Measurements from ENCODE around the gene TLE7.

DNA sequence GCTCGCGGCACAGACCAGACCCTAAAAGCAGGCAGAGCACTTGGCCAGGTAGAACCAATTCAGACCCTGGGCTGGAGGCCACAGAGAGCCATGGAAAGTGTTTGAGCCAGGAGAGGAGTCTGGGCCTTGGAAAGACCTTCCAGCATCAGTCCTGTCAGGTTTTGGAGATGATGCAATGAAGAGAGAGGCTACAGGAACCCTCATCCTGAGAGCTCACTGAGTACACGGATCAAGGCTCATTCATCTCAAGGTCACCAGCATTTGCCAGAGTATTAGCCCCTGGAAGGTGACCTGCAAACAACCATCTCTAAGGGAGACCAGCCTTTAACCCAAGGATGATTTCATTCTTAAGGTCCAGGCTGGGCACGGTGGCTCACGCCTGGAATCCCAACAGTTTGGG is 27.8 kb downstream of the TLE7 start:
- TF ChIP-seq EZH2 (IDR thresholded peaks at IDR 0.05; ENCODE audit: low read length, missing control alignments) = no peak
- no peak for TF ChIP-seq CTCF (conservative IDR thresholded peaks at IDR 0.05 in 1 of 2, IDR thresholded peaks at IDR 0.05 in 1 of 2; ENCODE audit: low read depth in 1 of 2, low read length in 2 of 2)
